Right ventricle myocardium inferior (tissue), 1 donor: Measurements from ENCODE around the gene SHISA6. TPM values are rescaled to one million over a fixed set of nuclear protein-coding genes. Genes with fewer than 3 reads are reported as not detected.
"Not testable (repeated sequence)": the region's sequence is repeated elsewhere in the genome, so short reads cannot be mapped to it uniquely, and the experiment has no call there.

Source experiments
- ATAC-seq: fragments of 200-7000 bp; cut with Tn5 transposase; one replicate; pipeline ENCODE4 v1.9.1; 2020; ENCODE audit warnings: mild to moderate bottlenecking, moderate library complexity
- DNase-seq: peaks from one replicate; pipeline ENCODE4 v3.0.0; 2021; ENCODE audit errors: missing footprints
- intact Hi-C: fragments of 100-400 bp; cut with DNase I; formaldehyde crosslinking; loops from one replicate; pipeline ENCODE4 v1.11.0; 2022
- total RNA-seq: library from RNA; stranded (reverse); fragmentation: NEBNext Ultra II Directional; extraction: Animal tissue kit (Norgen Biotek cat#: 25700); gene quantifications from one replicate; pipeline ENCODE4 v1.2.1, GENCODE V29; 2021
- donor health status: DM: no; HTN: yes; CAD: no; lungs with severe emphysema.

SHISA6 gene
- total RNA-seq, 1 donor from 2014 or later: 0.46 TPM

DNA sequence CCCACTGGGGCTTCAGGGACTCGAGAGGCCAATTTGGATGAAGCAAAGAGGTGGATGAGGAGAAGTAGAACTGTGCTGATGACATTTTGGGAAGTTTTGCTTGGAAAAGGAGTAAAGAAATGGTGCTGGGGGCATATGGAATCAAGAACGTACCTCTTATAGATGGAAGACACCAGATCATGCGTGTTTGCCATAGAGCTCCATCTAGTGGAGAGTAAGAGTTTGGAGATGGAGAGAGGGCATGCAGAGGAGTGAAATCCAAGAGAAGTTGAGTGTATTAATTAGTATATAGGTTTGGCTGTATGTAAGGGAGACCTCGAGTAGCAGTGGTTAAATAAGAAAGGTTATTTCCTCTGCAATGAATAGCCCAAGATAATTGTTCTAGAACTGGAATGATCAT is 56.0 kb downstream of the SHISA6 start:
- intact Hi-C loops: no loop called here
- ATAC-seq (no peak), DNase-seq (no peak)

GRCh38 chr17:11298401-11298800 is 57.4 kb downstream of the SHISA6 start:
- DNase-seq (no peak), ATAC-seq (no peak)
- intact Hi-C loops: no loop called here

- DNase-seq (no peak), ATAC-seq (no peak)
- intact Hi-C loops: no loop called here
Observed at GRCh38 chr17:11300201-11300600, 59.2 kb downstream of the SHISA6 start.

DNA sequence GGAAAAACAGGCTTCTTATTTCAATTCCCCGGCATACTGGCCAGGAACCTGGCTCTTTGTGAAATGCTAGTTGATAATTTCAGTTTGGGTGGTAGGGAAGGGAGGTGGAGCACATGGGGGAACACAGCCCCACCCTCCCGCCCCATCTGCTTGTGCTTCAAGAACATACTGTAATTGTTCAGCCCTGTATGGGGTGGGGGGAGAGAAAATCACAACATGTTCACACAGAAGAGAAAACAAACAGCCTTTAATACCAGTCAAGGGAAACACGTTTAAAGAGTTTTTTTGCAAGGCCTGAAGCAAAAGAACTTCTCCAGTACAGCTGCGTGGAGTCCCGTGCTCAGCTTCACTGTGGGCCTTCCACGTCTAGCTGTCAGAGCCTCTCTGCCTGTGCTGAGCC is 59.7 kb downstream of the SHISA6 start:
- DNase-seq (no peak), ATAC-seq (no peak)
- intact Hi-C loops: no loop called here

- ATAC-seq, DNase-seq, intact Hi-C loops: not testable (repeated sequence)
Observed at GRCh38 chr17:11301874-11302273, 60.9 kb downstream of the SHISA6 start.

DNA sequence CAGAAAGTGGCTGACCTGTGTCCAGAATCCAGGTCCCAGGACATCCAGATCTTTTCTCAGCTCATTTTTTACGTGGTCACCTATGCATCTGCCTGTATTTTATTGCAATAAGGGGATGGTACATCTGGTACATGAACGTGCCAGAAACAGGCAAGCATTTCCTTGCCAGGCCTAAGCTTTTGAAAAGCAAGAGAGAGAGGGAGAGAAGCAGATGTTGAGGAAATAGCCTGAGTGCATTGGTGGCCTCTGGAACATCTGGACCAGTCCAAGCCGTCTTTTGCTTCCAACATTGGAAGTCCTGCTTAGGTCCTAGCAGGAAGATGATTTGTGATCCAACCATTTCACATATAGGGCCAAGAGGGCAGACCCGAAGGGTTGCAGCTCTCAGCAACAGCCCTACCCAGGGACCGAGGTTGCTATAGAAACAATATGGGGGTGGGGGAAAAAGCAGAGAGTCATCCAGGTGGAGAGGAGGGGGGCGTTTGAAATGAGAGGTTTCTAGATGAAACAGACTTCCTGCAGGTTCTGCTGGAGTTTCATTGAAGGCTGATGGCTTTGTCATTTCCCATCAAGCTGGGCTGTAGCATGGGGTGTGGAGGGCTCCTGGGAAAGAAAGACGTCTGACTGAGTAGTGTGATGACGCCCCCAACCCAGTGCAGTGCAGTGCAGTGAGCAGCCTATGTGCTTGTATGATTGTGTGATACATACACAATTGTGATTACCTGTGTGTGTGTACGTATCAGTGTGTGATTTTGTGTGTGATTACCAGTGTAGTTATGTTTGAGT is 61.6 kb downstream of the SHISA6 start:
- no peak for ATAC-seq
- DNase-seq: no peak
- intact Hi-C loops: no loop called here

- intact Hi-C loops: no loop called here
Observed at GRCh38 chr17:11303773-11304394, 62.9 kb downstream of the SHISA6 start.

DNA sequence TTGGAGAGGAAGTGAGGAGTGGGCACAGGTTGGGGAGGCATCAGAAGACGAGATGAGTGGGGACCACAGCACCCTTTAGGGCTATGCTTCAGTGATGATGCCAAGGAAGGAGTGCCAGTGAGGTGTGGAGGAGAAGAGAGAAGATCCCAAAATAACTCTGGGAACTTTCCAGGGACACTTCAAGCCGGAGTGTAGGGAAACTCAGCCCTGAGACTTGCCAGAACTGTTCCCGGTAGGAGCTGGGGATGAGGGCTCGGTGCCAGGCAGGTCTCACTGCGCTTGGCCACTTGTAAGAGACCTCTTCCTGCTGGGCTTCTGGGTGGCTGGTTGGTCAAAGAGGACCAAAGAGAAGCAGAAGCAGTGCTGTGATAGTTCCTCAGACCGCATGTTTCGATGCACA is 63.6 kb downstream of the SHISA6 start:
- intact Hi-C loops: no loop called here
- DNase-seq: no peak
- ATAC-seq: peak; percentile 52

More at GRCh38 chr17:11303773-11304394, 62.9 kb downstream of the SHISA6 start:
- ATAC-seq (no peak), DNase-seq (no peak)

DNA sequence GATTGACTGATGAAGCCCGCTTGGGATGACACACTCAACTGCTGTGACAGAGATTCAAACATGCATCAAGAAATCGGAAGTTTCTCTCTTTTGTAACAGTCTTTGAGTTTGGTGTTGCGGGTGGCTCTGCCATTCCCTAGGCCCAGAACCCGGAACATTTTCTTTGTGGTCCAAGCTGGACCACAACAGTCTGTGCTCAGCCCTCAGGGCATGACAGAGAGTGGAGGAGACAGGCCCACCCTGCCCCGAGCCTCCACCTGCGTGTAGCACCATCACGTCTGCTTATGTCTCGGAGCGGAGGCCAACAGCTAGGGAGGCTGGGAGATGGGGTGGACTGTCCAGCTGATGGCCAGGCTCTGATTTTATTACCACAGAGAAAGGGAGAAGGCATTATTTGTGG is 64.5 kb downstream of the SHISA6 start:
- DNase-seq (no peak), ATAC-seq (no peak)
- intact Hi-C loops: no loop called here

GRCh38 chr17:11308531-11308930 is 67.5 kb downstream of the SHISA6 start:
- DNase-seq: no peak

GRCh38 chr17:11309033-11309432 is 68.0 kb downstream of the SHISA6 start:
- ATAC-seq: no peak
- DNase-seq: no peak
- intact Hi-C loops: no loop called here

More at GRCh38 chr17:11308531-11308930, 67.5 kb downstream of the SHISA6 start:
- intact Hi-C loops: no loop called here
- no peak for ATAC-seq

DNA sequence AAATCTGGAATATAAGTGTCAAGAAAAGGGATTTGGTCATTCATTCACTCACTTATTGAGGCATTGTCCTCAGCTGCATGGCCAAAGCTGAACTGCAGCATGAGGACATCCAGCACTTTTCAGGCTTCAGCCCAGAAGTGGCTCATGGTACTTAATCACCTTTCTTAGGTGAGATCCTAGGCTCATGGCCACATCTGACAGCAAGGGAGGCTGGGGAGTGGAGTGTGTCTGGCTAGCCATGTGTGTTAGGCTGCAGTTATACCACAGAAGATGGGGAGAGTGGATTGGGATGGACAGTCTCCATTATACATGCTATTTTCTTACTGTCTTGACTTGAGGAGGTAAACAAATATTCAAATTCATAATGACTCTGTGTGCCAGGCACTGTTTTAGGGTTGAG is 68.8 kb downstream of the SHISA6 start:
- ATAC-seq: no peak
- intact Hi-C loops: no loop called here
- DNase-seq: no peak

GRCh38 chr17:11316451-11316850 is 75.4 kb downstream of the SHISA6 start:
- DNase-seq, ATAC-seq, intact Hi-C loops: not testable (repeated sequence)

GRCh38 chr17:11318207-11318606 is 77.2 kb downstream of the SHISA6 start:
- ATAC-seq (no peak), DNase-seq (no peak)
- intact Hi-C loops: no loop called here

- no peak for ATAC-seq
- intact Hi-C loops: no loop called here
- DNase-seq: no peak
Observed at GRCh38 chr17:11319894-11320293, 78.9 kb downstream of the SHISA6 start.

DNA sequence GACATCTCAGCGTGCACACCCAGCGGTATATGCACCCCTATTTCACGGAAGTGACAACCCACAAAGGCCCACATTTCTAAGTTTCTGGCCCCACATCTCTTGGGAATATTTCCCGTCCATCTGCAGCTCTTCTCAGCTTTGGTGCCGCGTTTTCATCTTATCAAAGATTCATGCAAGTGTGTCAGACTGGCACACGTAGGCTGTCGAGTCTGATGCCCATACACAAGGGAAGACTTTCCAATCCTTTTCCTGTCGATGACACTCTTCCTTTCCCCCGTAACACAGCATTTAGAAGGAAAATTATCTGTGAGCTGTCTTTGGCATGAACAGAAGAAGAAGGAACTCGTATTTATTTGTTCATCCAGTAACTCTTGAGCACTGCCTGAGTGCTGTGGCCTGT is 83.0 kb downstream of the SHISA6 start:
- DNase-seq: no peak
- intact Hi-C loops: no loop called here
- ATAC-seq: no peak

- DNase-seq (no peak), ATAC-seq (no peak)
- intact Hi-C loops: no loop called here
Observed at GRCh38 chr17:11324846-11325420, 83.9 kb downstream of the SHISA6 start.

DNA sequence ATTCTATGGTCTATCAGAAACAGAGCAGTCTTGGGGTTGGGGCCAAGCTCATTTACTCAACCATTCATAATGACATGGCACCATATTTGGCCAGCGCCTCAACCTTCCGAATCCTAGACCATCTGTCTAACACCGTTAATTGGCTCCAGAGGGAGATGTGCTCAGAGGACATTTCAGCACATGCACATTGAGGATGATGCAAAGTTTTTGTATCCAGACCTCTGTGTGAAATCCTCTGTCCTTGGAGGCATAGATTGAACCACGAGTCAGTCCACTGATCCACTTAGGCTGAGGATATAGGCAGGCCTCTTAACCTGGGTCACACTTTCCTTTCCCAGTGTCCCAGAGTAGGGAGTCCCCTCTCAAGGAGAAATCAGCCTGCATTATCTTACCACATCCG is 85.5 kb downstream of the SHISA6 start:
- ATAC-seq: no peak
- intact Hi-C loops: no loop called here
- DNase-seq: no peak

GRCh38 chr17:11328770-11329169 is 87.8 kb downstream of the SHISA6 start:
- intact Hi-C loops: no loop called here
- ATAC-seq: no peak

GRCh38 chr17:11330006-11330405 is 89.0 kb downstream of the SHISA6 start:
- intact Hi-C loops: no loop called here
- ATAC-seq: no peak
- no peak for DNase-seq

More at GRCh38 chr17:11328770-11329169, 87.8 kb downstream of the SHISA6 start:
- no peak for DNase-seq
